Progenitor cell of endocrine pancreas (in vitro differentiated cells): ENCODE measurements around the gene NPHP4. TPM values are rescaled to one million over a fixed set of nuclear protein-coding genes. Genes with fewer than 3 reads are reported as not detected.

Experiments used
- DNase-seq: peaks from one replicate; pipeline ENCODE4 v3.0.0; 2021; ENCODE audit warnings: low spot score; ENCODE audit not compliant: unreplicated experiment
- H3K27ac Mint-ChIP-seq: 2 replicates; pipeline ENCODE4 v1.8.0; 2021; ENCODE audit warnings: mild to moderate bottlenecking, moderate library complexity, mixed read lengths
- H3K27me3 Mint-ChIP-seq: 2 replicates; pipeline ENCODE4 v1.8.0; 2021; ENCODE audit warnings: mixed read lengths
- H3K36me3 Mint-ChIP-seq: 2 replicates; pipeline ENCODE4 v1.8.0; 2022; ENCODE audit warnings: mixed read lengths; ENCODE audit not compliant: insufficient read depth
- H3K4me1 Mint-ChIP-seq: 2 replicates; pipeline ENCODE4 v1.8.0; 2021; ENCODE audit warnings: low read depth, mixed read lengths
- H3K4me3 Mint-ChIP-seq: 2 replicates; pipeline ENCODE4 v1.8.0; 2021; ENCODE audit warnings: low read depth, mild to moderate bottlenecking, moderate library complexity, mixed read lengths
- H3K9me3 Mint-ChIP-seq: 2 replicates; pipeline ENCODE4 v1.8.0; 2021; ENCODE audit warnings: low read depth, mixed read lengths
- total RNA-seq: library from RNA; stranded (reverse); gene quantifications from 2 replicates; pipeline ENCODE4 v1.2.1, GENCODE V29; 2021
- TF ChIP-seq, protein P1 (sequence below): fragments of 200-600 bp; sonication (generic); IDR thresholded peaks from one replicate; pipeline ENCODE4 v1.5.0; 2021; ENCODE audit warnings: antibody characterized with exemption, mild to moderate bottlenecking; ENCODE audit not compliant: unreplicated experiment

Gene NPHP4
- total RNA-seq, 1 donor from 2014 or later, result 29.9 TPM

DNA sequence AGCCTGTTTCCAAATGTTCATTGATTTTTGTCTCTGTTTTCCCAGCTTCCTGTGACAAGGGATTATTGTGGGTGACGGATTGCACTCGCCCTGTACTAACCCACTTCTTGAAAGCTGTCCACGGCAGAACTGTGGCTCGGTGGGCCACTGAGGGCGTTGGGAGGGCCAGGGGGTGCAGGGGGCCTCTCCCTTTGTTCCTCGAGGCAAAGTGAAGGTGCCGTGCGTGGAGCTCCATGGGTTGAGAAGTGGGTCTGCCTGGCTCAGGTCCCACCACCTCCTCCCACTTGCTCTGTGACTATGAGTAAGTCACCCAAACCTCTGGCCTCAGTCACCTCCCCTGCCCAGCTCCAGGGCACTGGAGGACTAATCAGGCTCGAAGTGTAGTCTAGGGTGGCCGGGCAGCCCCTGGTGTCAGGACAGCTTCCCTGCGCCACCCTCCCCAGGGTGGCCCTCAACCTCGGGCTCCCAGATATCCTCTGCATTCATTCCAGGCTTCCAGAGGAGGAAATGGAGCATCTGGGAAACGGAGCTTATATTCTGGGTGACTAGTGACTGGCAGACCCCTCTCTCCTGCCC lies 148.6 kb downstream of the NPHP4 start:
- no peak overlapping the region for H3K27ac Mint-ChIP-seq
- H3K9me3 Mint-ChIP-seq, result no peaks in the 10 kb centered on the region
- H3K27me3 Mint-ChIP-seq, result peaks cover 18% of the 10 kb centered on the region
- H3K4me3 Mint-ChIP-seq, result no peak overlapping the region
- no peaks in the 10 kb centered on the region for H3K4me1 Mint-ChIP-seq
- no peaks in the 10 kb centered on the region for H3K36me3 Mint-ChIP-seq
- DNase-seq, result no peak
- TF ChIP-seq, protein P1, sequence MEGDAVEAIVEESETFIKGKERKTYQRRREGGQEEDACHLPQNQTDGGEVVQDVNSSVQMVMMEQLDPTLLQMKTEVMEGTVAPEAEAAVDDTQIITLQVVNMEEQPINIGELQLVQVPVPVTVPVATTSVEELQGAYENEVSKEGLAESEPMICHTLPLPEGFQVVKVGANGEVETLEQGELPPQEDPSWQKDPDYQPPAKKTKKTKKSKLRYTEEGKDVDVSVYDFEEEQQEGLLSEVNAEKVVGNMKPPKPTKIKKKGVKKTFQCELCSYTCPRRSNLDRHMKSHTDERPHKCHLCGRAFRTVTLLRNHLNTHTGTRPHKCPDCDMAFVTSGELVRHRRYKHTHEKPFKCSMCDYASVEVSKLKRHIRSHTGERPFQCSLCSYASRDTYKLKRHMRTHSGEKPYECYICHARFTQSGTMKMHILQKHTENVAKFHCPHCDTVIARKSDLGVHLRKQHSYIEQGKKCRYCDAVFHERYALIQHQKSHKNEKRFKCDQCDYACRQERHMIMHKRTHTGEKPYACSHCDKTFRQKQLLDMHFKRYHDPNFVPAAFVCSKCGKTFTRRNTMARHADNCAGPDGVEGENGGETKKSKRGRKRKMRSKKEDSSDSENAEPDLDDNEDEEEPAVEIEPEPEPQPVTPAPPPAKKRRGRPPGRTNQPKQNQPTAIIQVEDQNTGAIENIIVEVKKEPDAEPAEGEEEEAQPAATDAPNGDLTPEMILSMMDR, result no peak

DNA sequence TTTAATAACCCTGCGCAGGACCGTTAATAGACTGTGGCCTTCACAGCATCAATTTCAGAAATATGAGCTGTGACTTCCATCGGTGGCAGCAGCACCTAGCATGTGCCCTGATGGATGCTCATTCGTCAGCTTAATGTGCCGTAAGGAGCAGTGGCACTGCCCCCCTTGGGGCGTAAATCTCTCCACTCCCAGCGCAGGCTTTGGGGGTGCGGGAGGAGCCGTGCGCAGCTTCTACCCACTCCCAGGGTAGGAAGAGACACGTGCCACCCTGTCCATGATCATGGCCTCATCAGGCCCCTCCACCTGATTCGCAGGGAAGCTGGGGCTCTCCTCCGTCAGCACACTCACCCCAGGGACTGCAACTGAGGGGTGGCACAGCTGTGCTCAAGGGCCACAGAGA lies 149.5 kb downstream of the NPHP4 start:
- H3K27ac Mint-ChIP-seq, result no peak overlapping the region
- DNase-seq, result no peak
- H3K27me3 Mint-ChIP-seq, result peaks cover 18% of the 10 kb centered on the region
- H3K4me3 Mint-ChIP-seq, result no peak overlapping the region
- no peaks in the 10 kb centered on the region for H3K9me3 Mint-ChIP-seq
- no peaks in the 10 kb centered on the region for H3K36me3 Mint-ChIP-seq
- no peaks in the 10 kb centered on the region for H3K4me1 Mint-ChIP-seq
- TF ChIP-seq, protein P1, result no peak

DNA sequence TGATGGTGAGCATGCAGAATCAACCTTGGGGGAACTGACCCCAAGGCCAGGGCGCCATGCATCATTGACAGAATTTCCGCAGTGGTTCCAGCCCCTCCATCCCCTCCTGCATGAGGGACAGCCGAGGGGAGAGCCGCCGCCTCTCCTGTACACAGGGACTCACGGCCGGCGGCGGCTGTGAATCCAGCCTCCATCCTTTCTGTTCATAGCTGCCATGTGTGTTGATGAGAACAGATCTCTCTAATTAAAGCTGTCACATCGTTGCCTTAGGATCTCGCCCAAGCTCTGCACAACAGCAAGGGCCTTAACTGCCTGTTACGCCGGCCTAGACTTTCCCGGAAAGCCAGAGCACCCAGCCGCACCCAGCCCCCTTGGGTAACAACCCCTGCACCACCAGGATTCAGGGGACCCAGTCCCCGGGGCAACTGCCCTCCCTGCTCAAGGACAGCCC lies 151.6 kb downstream of the NPHP4 start:
- peaks cover 18% of the 10 kb centered on the region for H3K27me3 Mint-ChIP-seq
- H3K36me3 Mint-ChIP-seq, result no peaks in the 10 kb centered on the region
- no peak overlapping the region for H3K27ac Mint-ChIP-seq
- H3K9me3 Mint-ChIP-seq, result no peaks in the 10 kb centered on the region
- H3K4me1 Mint-ChIP-seq, result no peaks in the 10 kb centered on the region
- TF ChIP-seq, protein P1, result no peak
- no peak overlapping the region for H3K4me3 Mint-ChIP-seq
- no peak for DNase-seq

DNA sequence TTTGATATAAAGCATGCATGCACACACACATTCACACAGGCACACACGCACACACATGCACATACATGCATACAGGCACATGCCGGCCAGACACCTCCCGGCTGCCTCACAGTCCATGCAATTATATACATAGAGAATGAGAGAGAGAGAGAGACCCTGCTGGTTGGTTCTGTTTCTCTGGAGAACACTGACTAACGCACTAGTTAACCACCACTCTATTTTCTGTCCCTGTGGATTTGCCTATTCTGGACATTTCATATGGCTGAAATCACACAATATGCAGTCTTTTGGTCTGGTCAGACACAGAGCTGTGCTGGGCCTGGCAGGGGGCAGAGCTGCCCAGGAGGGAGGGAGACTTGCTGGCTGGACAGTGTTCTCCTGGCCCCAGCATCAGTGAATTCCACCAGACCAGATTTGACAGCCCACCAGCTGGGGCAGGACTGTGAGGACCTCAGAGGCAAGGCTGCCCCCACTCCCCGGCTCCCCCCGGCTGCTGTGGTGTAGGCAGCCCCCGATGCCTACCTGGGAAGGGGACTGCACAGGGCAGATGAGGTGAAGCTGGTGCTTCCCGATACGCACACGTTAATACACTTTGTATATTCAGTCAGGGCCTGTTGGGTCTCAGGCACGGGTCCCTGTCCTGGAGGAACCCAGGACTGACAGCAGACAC lies 152.2 kb downstream of the NPHP4 start:
- no peak for DNase-seq
- H3K4me3 Mint-ChIP-seq, result no peak overlapping the region
- peaks cover 16% of the 10 kb centered on the region for H3K27me3 Mint-ChIP-seq
- H3K27ac Mint-ChIP-seq, result no peak overlapping the region
- no peaks in the 10 kb centered on the region for H3K36me3 Mint-ChIP-seq
- no peaks in the 10 kb centered on the region for H3K9me3 Mint-ChIP-seq
- no peaks in the 10 kb centered on the region for H3K4me1 Mint-ChIP-seq
- TF ChIP-seq, protein P1, result no peak

DNA sequence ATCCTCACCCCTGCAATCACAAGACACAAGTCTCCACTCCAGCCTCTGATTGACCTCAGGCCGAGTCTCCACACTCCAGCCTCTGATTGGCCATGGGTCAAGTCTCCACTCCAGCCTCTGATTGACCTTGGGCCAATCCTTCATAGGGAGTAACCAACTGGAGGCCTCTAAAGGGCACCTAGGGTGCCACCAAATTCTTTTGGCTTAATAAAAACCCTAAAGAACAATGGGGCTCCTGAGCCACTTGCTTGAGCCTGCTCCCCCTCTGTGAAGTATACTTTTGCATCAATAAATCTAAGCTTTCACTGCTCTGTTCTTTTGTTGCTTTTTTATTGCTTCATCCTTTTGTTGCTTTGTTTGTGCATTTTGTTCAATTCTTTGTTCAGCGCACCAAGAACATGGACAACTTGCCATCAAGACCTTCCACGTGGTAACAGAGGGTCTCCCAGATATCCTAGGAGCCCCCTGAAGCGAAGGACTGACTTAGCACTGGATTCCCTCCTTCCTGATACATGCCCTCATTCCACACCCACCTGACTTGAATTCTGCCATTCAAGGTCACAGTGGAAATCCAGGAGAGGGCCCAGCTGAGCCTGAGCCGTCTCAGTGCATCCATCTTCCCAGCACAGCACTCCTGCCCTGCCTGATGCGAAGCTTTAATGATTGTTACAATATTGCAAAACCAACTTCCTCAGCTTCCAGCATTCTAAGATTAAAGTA lies 152.9 kb downstream of the NPHP4 start:
- no peak for DNase-seq
- H3K27me3 Mint-ChIP-seq, result peaks cover 16% of the 10 kb centered on the region
- H3K4me1 Mint-ChIP-seq, result no peaks in the 10 kb centered on the region
- no peaks in the 10 kb centered on the region for H3K36me3 Mint-ChIP-seq
- no peaks in the 10 kb centered on the region for H3K9me3 Mint-ChIP-seq
- TF ChIP-seq, protein P1, result no peak
- H3K4me3 Mint-ChIP-seq, result no peak overlapping the region
- H3K27ac Mint-ChIP-seq, result no peak overlapping the region
